H1 (cell line): ENCODE results near the gene ATF7IP2. TPM values are rescaled to one million over a fixed set of nuclear protein-coding genes. Genes with fewer than 3 reads are reported as not detected.

Source experiments
- CBX5 ChIP-seq: fragments of 300-800, 300-1000 bp; sonication (generic); IDR thresholded peaks from 2 replicates; pipeline ENCODE4 v1.7.1; 2016; ENCODE audit warnings: antibody characterized with exemption, low read length, low read depth
- CHD7 ChIP-seq: fragments of 300-600 bp; sonication (generic); IDR thresholded peaks from 2 replicates; pipeline ENCODE4 v1.7.1; 2012; ENCODE audit warnings: low read length, moderate library complexity, mild to moderate bottlenecking, inconsistent platforms; ENCODE audit not compliant: insufficient replicate concordance
- POLR2A ChIP-seq, 2 experiments: IDR thresholded peaks; 1 replicate in 1 of 2; 2 replicates in 1 of 2; pipeline ENCODE4 v1.6.1; 2011; ENCODE audit warnings: low read depth in 2 of 2, low read length in 2 of 2, mild to moderate bottlenecking in 2 of 2; ENCODE audit errors: control extremely low read depth in 1 of 2
- SRF ChIP-seq: IDR thresholded peaks from 2 replicates; pipeline ENCODE4 v1.6.1; 2011; ENCODE audit warnings: mild to moderate bottlenecking, low read depth, low read length, moderate library complexity
- TAF1 ChIP-seq: IDR thresholded peaks from 2 replicates; pipeline ENCODE4 v1.6.1; 2011; ENCODE audit warnings: mild to moderate bottlenecking, low read depth, low read length
- polyA plus RNA-seq, 7 experiments: library from polyadenylated mRNA; depleted of rRNA in 3 of 7; stranded (reverse) in 5 of 7; unstranded in 2 of 7; fragments of >200 nt in 5 of 7; fragments of 200-250 nt in 2 of 7; gene quantifications; 1 replicate in 5 of 7; 2 replicates in 1 of 7; 4 replicates in 1 of 7; pipeline versions ENCODE4 v1.2.1 to v1.2.3, GENCODE V29; 2011 to 2013; ENCODE audit warnings: missing spikeins in 2 of 7, mixed read lengths in 2 of 7
- total RNA-seq: library from RNA; stranded (reverse); fragmentation: NEBNext Ultra II Directional; extraction: Animal tissue kit (Norgen Biotek cat#: 25700); gene quantifications from 2 replicates; pipeline ENCODE4 v1.2.1, GENCODE V29; 2021

The ATF7IP2 gene
- total and polyA plus RNA-seq, 2 of the 8 experiments (the other 6 are each of a cell fraction or from before 2014, with no cell fraction given) = 28.7 to 32.8 TPM

GRCh38 chr16:10338426-10338825, 47.4 kb upstream of the ATF7IP2 start (continued):
- no peak for TF ChIP-seq CHD7
- no peak for TF ChIP-seq POLR2A (IDR thresholded peaks at IDR 0.05; ENCODE audit: control extremely low read depth in 1 of 2, low read depth in 2 of 2, low read length in 2 of 2)
- no peak for TF ChIP-seq SRF
- no peak for TF ChIP-seq TAF1
- TF ChIP-seq CBX5 = no peak
